ENCODE measurements around the gene PTPRD. TPM values are rescaled to one million over a fixed set of nuclear protein-coding genes. Genes with fewer than 3 reads are reported as not detected.

The PTPRD gene
- total RNA-seq, 4 donors from 2014 or later: 0.72 to 8.0 (median 3.0) TPM

DNA sequence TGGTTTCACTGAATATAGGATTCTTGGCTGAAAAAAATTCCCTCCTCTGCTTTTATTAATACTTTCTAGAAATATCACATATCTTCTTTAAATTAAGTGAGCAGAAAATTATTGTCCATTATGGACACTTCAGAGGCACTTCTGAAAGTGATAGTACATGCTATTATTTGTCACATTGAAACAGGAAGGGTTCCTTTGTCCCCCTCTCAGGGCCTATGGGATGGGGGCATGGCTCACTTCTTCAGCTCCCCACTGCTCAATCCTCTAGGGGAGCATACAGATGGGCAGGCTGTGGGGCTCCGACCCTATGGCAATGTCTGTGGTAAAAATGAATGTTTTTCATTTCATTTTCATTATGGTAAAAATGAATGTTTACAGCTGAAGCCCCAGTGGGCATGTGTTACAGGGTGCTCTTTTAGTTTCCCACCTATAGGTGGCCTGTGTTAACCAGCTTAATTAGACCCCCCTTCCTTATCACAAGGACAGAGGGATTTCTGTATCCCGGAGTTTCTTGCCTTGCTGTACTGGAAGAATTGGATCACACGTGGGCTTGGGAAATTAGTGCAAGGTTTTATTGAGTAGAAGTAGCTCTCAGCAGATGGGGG, 1225.2 kb downstream of the PTPRD start:
- TF ChIP-seq, protein P1, sequence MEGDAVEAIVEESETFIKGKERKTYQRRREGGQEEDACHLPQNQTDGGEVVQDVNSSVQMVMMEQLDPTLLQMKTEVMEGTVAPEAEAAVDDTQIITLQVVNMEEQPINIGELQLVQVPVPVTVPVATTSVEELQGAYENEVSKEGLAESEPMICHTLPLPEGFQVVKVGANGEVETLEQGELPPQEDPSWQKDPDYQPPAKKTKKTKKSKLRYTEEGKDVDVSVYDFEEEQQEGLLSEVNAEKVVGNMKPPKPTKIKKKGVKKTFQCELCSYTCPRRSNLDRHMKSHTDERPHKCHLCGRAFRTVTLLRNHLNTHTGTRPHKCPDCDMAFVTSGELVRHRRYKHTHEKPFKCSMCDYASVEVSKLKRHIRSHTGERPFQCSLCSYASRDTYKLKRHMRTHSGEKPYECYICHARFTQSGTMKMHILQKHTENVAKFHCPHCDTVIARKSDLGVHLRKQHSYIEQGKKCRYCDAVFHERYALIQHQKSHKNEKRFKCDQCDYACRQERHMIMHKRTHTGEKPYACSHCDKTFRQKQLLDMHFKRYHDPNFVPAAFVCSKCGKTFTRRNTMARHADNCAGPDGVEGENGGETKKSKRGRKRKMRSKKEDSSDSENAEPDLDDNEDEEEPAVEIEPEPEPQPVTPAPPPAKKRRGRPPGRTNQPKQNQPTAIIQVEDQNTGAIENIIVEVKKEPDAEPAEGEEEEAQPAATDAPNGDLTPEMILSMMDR (IDR thresholded peaks at IDR 0.05): no peak
- no peak for TF ChIP-seq POLR2A (IDR thresholded peaks at IDR 0.05)
- 70 to 73% methylated on average over 3 of the region's 3 CpGs for WGBS, 2 donors
- no peak overlapping the region for H3K4me3 ChIP-seq (ENCODE audit: low read depth, poor library complexity, severe bottlenecking)
- intact Hi-C loops (cut with DNase I; ENCODE audit: low total_unique reads): no loop called here
- no peak for DNase-seq (ENCODE audit: low spot score in 2 of 2)

DNA sequence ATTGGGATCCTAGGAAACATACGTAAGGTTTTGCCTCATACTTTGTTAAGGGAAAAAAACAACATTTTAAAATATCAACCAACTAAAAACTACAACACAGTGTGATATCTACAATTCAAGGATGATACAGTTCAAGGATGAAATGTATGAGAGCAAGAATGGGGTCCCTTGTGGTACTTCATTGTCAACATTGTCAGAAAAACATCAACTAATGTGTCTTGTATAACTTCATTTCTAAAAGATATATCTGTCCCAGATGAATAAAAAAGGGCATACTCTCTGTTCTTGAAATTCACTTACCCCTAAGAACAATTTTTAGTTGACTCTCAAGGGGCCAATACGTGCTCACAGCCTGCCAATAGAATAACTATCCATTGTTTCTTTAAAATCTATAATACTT, 1250.5 kb downstream of the PTPRD start:
- TF ChIP-seq POLR2A (IDR thresholded peaks at IDR 0.05): no peak
- TF ChIP-seq, protein P1 (IDR thresholded peaks at IDR 0.05): no peak
- DNase-seq (ENCODE audit: low spot score in 2 of 2): no peak
- WGBS, 2 donors: 67% methylated on average over 2 of the region's 2 CpGs
- intact Hi-C loops (cut with DNase I; ENCODE audit: low total_unique reads): no loop called here
- H3K4me3 ChIP-seq (ENCODE audit: low read depth, poor library complexity, severe bottlenecking): no peak overlapping the region

- no peak for DNase-seq (ENCODE audit: low spot score in 2 of 2)
- WGBS, 2 donors: 20 to 24% methylated on average over 2 of the region's 2 CpGs
- TF ChIP-seq, protein P1 (IDR thresholded peaks at IDR 0.05): no peak
- TF ChIP-seq POLR2A (IDR thresholded peaks at IDR 0.05): no peak
- intact Hi-C loops (cut with DNase I; ENCODE audit: low total_unique reads): no loop called here
- no peak overlapping the region for H3K4me3 ChIP-seq (ENCODE audit: low read depth, poor library complexity, severe bottlenecking)
These were observed 1259.8 kb downstream of the PTPRD start for GRCh38 chr9:9352877-9353481.

DNA sequence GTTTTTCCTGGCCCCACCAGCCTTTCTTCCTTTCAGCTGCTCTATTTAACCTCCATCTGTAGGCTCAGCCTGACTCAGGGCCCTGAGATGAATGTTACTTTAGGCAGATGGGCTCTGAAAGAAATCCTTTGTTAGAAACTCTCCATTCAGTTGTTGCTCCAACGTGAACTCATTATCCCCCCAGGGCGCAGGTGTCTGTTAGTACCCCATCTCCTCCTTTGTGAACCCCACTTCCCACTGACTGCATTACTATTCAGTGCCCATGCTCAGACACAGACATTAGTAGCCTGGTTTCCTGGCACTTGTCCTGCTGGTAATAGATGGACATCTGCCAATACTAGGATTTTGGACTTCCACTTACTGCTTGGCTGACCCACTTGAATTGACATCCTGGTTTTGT, 1271.6 kb downstream of the PTPRD start:
- no peak overlapping the region for H3K4me3 ChIP-seq (ENCODE audit: low read depth, poor library complexity, severe bottlenecking)
- WGBS, 2 donors: 59 to 70% methylated on average over 2 of the region's 2 CpGs
- intact Hi-C loops (cut with DNase I; ENCODE audit: low total_unique reads): no loop called here
- no peak for DNase-seq (ENCODE audit: low spot score in 2 of 2)
- TF ChIP-seq, protein P1 (IDR thresholded peaks at IDR 0.05): no peak
- no peak for TF ChIP-seq POLR2A (IDR thresholded peaks at IDR 0.05)

DNA sequence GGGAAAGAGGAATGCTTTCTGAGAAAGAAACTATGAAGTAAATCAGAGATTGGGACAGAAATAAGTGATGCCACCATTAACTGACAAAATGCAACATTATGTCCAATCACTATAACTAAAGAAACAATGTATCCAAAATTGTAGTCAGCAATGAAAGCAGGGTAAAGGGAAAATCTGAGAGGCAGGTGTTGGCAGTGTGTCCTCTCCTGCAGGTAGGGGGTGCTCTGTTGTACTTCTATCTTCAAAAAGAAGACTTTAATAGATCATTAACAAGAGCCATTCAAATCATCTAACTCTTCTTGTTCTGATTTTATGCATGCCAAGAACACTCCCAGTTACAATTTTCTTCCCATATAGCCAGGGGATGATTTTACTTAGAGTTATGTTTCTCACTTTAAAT, 1275.7 kb downstream of the PTPRD start:
- intact Hi-C loops (cut with DNase I; ENCODE audit: low total_unique reads): no loop called here
- H3K4me3 ChIP-seq (ENCODE audit: low read depth, poor library complexity, severe bottlenecking): no peak overlapping the region
- DNase-seq (ENCODE audit: low spot score in 2 of 2): no peak
- no peak for TF ChIP-seq POLR2A (IDR thresholded peaks at IDR 0.05)
- TF ChIP-seq, protein P1 (IDR thresholded peaks at IDR 0.05): no peak

GRCh38 chr9:9326749-9327148, 1286.1 kb downstream of the PTPRD start:
- DNase-seq (ENCODE audit: low spot score in 2 of 2): no peak
- TF ChIP-seq, protein P1 (IDR thresholded peaks at IDR 0.05): no peak
- no peak overlapping the region for H3K4me3 ChIP-seq (ENCODE audit: low read depth, poor library complexity, severe bottlenecking)
- intact Hi-C loops (cut with DNase I; ENCODE audit: low total_unique reads): no loop called here
